Fibroblast of skin of left biceps (primary cell): Measurements from ENCODE around the gene RAB44.
"Not testable (repeated sequence)": the region's sequence is repeated elsewhere in the genome, so short reads cannot be mapped to it uniquely, and the experiment has no call there.

Experiments
- DNase-seq, 2 experiments: peaks; one replicate each; pipeline ENCODE4 v3.0.0-alpha.2; 2013; ENCODE audit warnings: low read depth in 2 of 2

RAB44 gene

DNA sequence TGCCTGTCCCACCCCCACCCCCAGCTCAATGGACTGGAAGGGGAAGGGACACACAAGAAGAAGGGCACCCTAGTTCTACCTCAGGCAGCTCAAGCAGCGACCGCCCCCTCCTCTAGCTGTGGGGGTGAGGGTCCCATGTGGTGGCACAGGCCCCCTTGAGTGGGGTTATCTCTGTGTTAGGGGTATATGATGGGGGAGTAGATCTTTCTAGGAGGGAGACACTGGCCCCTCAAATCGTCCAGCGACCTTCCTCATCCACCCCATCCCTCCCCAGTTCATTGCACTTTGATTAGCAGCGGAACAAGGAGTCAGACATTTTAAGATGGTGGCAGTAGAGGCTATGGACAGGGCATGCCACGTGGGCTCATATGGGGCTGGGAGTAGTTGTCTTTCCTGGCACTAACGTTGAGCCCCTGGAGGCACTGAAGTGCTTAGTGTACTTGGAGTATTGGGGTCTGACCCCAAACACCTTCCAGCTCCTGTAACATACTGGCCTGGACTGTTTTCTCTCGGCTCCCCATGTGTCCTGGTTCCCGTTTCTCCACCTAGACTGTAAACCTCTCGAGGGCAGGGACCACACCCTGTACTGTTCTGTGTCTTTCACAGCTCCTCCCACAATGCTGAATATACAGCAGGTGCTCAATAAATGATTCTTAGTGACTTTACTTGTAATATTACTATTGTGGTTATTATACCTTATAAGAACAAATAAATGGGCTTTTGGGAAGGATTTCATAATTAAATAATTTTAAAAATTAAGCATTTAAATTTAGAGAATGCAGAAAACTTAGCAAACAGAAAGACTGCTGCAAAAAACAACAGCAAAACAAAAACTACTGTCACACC is 10.7 kb upstream of the RAB44 start:
- no peak for DNase-seq

DNA sequence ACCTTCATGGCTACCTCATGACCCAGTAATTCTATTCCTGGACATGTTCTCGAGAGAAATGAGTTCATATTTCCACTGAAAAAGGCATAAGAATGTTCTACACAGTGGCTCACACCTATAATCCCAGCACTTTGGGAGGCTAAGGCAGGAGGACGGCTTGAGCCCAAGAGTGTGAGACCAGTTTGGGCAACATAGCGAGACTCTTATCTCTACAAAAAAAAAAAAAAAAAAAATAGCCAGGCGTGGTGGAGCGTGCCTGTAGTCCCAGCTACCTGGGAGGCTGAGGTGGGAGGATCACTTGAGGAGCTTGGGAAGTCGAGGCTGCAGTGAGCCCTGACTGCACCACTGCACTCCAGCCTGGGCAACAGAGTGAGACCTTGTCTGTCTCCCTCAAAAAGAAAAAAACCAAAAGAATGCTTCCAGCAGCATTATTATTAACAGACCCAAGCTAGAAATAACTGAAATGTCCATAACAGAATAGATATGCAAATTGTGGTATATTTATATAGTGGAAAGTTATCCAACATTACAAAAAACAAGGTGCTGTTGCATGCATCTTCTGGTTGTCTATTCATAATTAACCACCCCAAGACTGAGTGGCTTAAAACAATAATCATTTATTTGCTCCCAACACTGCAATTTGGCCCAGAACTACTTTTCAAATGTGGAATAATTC is 9.4 kb upstream of the RAB44 start:
- no peak for DNase-seq

DNA sequence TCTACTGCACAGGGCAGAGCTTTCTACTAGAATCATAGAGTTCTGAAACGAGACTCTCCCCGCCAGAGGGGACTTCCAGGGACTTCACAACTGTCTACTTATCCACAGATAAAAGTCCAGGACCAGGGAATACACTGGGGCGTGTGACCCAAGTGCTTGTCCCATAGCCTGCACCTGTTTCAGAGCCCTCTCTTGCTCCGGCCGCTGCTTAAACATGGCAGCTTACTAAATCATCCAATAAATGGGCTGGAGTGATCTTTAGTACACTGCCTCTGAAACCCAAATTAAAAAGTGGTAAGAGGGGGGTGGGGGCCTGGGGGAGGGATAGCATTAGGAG is 8.9 kb upstream of the RAB44 start:
- no peak for DNase-seq

DNA sequence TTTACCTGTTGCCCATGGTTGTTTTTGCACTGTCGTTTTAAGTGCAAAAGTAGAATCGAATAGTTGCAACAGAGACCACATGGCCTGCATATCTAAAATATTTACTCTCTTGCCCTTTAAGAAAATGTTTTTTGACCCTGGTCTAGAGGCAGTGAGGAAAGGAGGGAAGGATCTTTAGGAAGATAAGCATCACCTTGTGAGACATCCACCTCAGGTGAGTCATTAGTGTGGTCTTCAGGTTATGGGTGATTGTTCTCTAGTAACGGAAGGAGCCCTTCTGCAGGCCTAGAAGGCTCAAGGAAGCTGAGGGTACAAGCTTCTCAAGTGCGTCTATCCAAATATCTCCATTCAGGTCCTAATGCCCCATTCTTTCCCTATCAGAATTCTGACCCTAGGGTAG is 6.6 kb upstream of the RAB44 start:
- no peak for DNase-seq

DNA sequence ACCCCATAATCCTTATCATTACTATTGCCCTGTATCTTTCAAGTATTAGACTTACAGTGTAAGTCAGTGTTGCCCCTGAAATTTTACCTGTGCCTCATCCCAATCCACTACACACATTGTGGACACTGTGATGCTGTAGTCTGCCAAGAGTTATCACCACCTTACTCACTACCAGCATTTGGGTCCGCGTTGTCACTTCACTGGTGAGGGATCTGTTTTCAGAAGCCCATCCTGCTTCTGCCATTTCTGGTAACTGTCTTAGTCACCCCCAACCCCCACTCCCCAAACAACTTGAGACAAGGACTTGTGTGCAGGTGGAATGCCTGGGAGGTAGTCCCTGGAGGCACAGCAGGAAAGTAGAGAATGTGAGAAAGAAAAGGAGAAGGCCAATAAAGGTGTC is 6.0 kb upstream of the RAB44 start:
- no peak for DNase-seq

DNA sequence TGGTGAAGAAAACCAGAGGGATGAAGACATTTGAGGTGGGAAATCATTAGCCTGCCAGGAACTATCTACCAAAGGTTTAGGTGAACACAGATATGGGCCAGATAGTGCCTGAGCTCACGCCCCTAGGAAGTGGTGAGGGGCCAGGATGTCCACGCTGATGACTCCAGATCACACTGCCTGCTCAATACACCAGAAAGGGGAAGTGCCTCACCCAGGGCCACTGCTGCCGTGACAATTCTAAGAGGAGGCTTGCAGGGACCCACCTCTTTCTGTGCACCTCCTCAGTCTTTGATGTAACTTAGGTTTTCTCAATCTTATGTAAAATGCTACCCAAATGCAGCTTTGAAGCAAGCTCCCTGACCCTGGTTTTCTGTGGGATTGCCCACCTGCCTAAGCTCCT is 5.4 kb upstream of the RAB44 start:
- no peak for DNase-seq

DNA sequence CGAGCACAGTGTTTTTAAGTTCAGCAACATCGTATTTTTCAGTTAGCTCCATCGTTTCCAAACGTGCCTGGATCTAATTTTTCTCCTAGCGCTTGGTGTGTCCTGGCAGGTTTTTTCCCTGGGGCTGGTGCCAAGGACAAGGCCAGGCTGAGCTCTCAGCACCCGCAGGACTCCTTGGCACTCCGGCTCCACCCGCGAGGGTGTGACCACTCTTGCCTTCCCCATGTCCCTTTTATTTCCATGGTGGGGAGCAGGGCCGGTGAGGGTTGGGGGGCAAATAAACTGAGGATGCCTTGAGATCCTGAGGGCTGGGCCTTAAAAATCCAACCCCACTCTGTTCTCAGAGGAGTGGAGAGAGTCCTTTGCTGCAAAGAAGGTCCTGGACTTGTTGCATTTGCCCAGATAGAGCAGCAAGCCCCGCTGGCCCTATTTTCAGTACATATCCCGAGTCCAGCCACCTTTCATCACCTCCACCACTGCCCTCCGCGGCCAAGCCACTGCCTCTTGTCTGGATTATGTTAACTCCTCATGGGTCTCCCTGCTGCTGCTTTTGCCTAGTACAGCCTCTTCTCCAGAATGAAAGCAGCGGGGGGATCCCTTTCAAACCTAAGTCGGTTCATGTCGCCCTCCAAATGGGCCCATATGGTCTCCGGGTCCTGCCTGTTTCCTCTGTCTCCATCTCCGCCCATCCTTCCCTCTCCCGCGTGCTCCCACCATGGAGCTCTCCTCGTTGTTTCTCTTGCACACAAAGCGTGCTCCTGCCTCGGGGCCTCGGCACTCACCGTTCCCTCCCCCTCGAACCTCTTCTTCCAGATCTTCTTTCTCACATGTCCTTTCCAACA is 4.5 kb upstream of the RAB44 start:
- DNase-seq, result no peak

DNA sequence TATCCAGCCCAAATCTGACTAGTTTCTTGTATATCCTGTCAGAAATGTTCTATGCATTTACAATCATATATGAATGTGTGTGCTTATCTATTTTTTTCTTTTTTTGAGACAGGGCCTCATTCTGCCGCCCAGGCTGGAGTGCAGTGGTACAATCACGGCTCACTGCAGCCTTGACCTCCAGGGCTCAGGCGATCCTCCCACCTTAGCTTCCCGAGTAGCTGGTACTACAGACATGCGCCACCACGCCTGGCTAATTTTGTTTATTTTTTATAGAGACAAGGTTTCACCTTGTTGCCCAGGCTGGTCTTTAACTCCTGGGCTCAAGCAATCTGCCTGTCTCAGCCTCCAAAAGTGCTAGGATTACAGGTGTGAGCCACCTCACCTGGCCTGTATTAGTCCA is 3.0 kb upstream of the RAB44 start:
- DNase-seq, result no peak

DNA sequence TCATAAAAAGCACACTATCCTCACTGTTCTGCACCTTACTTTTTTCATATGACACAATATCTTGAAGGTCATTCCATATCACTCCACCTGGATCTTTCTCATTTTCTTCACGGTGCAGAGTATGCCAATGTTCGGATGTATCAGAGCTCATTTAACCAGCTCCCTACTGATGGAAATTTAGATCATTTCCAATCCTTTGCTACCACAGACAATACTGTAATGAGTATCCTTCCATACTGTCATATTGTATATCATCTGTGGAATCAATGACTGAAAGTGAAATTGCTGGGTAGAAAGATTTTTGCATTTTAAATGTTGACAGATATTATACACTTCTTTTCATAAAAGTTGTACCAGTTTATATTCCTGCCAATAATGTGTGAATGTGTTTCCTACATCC is 2.2 kb upstream of the RAB44 start:
- DNase-seq, result no peak

DNA sequence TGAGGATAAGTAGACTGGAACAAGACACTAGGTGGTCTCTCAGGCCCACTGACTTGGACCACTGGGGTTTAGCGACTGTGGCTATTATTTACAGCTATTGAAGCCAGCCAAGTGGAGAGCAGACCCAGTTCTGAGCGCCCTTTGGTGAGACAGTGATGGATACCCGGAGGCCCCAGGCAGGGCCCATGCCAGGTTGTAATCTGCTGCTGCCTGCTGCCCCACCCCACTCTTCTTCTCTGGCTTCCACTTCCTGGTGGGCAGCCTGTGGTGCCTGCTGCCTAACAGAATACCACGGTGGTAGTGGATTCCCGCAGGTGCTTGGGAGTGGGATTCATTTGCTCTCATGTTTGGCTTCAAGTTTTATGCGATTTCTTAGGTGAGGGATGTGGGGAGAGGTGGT is 570 bp downstream of the RAB44 start:
- DNase-seq, result no peak

DNA sequence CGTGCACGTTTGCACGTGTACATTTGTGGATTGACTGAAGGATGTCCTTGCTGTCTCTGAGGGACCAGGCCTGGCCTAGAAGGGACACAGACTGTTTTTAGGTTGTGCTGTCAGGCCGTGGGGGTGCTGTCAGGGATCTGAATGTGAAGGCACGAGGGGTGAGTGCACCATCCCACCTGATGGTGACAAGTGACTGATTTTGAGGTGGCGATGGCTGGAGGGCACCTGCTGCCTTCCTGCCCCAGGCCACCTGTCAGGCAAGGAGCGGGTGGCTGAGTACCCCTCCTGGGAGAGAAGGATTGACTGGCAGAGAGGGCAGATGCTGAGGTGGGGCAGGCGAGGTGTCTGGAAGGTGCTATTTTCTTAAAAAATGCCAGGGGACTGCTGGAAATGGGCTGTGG is 1.2 kb downstream of the RAB44 start:
- no peak for DNase-seq

DNA sequence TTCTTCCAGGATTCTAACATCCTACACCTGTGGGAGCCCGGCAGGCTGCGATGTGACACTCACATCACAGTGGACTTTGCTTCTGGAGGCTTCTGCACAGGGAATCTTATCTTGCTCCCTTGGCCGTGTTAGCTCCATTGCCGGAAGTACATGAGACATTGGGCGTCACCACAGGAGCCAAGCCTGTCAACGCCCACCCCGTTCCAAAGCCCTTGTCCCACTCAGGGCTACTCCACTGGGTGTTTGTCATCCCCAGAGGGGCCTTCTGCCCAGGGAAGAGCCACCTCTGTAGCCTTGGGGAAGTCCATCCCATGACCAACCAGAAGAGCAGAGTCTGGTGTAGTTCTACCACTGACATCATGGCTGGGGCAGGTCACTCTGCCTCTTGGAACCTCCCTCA is 1.7 kb downstream of the RAB44 start:
- DNase-seq, result no peak

DNA sequence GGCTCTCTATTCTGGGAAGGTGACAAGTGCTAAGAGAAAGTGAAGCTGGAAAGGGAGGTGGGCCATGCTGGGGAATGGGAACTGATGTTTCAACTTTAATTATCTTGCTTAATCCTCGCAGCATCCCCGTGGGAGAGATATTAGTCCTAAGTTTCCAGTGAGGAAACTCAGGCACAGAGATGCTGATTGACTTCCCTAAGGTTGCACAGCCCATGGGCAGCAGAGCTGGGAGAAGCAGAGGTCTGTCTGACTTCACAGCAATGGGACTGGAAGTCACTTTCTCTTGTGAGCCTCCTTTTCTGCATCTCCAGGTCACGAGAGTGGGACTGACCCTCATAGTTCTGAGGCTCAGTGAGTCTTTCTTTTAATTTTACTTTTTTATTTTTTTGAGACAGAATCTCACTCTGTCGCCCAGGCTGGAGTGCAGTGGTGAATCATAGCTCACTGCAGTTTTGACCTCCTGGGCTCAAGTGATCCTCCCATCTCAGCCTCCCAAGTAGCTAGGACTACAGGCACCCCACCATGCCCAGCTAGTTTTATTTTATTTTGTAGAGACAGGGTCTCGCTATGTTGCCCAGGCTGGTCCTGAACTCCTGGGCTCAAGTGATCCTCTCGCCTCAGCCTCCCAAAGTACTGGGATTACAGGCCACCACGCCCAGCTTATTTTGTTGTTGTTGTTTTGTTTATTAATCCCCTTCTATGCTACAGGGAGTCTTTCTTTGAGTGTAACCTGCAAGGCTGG is 2.6 kb downstream of the RAB44 start:
- DNase-seq, result no peak

DNA sequence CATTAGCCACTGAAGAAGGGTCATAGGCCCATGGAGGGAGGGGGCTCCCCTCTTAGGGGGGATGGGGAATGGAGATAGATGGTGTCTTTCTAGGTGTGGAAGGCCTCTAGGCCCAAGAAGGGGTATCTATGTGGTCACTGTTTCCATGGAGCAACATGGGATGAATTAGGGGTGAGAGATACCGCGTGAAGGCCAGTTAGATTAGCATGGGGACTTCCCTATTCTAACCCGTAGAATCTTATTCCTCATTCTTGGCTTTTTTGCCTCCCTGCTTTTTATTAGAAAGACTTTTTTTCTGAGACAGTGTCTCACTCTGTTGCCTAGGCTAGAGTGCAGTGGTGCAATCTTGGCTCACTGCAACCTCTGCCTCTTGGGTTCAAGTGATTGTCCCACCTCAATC is 3.2 kb downstream of the RAB44 start:
- DNase-seq, result no peak

DNA sequence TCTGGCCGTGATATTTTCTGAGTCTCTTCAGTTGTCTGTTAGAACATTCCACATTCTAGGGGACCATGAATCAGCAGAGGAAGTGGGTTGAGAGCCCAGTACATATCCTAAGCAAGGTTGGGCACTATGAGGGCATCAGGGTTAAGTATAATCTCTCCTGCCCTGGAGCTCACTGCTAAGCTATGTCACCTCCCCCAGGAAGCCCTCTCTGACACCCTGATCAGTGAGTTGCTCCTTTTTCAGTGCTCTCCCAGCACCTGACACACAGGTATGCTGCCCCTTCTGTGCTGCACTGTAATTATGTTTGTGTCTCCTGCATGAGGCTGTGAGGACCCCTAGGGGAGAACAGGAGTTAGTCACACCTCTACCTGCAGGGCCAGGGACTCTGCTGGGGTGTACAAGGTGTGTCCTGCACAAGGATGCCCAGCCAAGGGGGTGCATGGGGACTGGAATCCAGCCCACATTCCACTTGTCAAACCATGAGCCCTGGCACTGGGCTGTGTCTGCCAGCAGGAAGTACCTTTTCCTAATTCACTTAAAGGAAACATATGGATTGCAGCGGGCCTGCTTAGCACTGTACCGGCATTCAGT is 3.9 kb downstream of the RAB44 start:
- no peak for DNase-seq

DNA sequence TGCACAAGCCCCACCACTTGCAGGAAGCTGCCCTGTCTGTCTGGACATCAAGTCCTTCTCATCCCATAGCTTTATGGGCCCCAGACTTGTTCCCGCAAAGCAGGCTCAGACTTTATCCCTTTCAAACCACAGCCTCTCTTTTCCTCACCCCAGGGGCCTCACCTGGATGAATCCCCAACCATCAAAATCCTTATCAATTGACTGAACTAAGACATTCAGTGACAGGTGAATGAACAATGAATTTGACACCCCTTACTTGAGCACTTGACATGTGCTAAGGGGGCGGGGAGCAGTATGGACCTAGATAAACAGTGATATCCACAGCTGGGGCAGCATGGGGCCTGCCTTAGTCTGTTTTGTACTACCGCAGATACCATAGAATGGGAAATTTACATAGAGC is 5.0 kb downstream of the RAB44 start:
- no peak for DNase-seq

DNA sequence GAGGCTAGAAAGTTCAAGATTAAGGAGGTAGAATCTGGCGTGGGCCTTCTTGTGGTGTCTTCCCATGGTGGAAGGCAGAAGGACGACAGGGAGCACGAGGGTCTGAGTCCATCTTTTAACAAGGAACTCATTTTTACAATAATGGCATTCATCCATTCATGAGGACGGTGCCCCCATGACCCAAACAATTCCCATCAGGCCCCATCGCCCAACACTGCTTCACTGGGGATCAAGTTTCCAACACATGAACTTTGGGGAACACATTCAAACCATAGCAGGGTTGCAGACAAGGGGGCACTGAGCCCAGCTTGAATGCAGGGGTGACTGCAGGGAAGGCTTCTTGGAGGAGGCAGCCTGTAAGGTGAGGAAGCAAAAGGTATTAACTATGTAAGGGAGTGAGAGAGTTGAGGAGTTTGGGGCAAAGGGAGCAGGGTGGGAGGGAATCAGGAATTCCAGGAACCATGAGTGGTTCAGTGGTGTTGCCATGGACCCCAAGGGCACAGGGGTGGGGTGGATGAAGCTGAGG is 5.5 kb downstream of the RAB44 start:
- no peak for DNase-seq

DNA sequence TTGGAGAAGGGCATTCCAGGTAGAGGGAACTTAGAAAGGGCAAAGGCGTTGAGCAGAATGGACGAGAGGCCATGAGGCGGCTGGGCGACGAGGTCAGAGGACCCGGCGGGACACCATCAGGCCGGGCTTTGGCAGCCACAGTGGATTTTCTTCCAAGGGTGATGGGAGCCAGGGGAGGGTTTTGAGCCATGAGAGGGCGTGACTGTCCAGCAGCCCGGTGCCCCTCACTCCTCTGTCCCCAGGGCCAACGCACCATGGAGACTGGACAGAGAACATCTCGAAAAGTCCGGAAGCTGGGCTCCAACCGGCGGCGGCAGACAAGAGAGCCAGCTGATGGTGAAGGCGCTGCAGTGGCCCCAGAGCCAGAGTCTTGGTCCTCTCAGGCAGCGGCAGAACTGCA is 6.4 kb downstream of the RAB44 start:
- DNase-seq, result no peak

DNA sequence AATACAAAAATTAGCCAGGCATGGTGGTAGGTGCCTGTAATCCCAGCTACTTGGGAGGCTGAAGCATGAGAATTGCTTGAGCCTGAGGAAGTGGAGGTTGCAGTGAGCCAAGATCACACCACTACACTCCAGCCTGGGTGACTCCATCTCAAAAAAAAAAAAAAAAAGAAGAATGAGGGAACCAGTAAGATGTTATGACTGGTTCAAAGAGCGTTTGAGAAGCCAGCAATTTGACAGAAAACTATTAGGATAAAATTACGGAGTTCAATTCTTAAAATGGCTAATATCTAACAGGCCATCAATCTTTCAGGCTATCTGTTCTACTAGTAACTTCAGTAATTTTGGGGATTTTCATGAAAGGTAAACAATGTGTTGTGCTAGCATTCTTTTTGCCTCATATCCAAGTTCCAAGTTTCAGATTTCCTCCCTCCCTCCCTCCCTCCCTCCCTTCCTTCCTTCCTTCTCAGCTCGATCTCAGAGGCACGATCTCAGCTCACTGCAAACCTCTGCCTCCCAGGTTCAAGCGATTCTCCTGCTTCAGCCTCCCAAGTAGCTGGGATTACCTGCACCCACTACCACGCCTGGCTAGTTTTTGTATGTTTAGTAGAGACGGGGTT is 7.4 kb downstream of the RAB44 start:
- not testable (repeated sequence) for DNase-seq

DNA sequence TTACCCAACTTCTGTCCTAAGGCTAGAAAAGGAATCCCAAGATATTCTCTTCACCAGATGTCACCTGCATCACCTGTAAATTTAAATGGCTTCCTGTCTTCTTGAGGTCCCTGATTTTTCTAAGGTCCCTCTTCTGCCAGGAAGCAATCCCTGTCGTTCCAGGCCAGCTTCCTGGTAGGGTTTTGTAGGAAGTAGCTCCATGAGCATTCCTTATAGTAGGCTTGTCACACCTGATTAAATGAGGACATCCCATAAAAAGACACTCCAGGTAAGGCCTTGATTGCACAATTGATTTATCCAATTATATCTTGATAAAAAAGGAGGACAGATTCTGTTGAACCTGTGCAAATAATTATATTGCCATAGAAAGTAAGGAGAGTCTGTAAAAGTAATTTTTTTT is 8.7 kb downstream of the RAB44 start:
- no peak for DNase-seq

DNA sequence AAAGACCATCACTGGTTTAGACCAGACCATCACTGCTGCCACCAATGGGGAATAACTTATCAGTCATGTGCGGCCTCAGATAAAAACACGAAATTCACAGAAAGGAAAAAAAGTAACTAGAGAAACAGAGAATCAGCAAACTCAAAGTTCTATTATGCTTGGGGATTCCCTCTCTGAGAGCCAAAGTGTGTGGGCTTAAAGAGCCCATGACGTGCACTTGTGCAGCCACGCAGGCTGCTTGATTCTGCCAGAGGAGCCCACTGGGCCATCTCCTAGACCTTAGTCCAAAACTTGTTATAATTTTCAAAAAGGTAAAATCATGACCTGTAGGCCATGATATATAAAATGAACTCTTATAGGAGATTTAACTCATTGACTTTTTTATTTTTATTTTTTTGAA is 15.2 kb downstream of the RAB44 start:
- no peak for DNase-seq
